NCI-H69 (cell line): ENCODE results near the gene GPR161.
"Not testable (repeated sequence)": the region's sequence is repeated elsewhere in the genome, so short reads cannot be mapped to it uniquely, and the experiment has no call there.

ENCODE experiments used
- DNase-seq: peaks from one replicate; lab custom pipeline; 2025; lab: John Stamatoyannopoulos, UW

Gene GPR161, protein sequence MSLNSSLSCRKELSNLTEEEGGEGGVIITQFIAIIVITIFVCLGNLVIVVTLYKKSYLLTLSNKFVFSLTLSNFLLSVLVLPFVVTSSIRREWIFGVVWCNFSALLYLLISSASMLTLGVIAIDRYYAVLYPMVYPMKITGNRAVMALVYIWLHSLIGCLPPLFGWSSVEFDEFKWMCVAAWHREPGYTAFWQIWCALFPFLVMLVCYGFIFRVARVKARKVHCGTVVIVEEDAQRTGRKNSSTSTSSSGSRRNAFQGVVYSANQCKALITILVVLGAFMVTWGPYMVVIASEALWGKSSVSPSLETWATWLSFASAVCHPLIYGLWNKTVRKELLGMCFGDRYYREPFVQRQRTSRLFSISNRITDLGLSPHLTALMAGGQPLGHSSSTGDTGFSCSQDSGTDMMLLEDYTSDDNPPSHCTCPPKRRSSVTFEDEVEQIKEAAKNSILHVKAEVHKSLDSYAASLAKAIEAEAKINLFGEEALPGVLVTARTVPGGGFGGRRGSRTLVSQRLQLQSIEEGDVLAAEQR

GRCh38 chr1:168136709-168137514, at the start of gene GPR161:
Gene GPR161 (minus strand): TSS chr1:168136930. CDS start chr1:168104850, 32,080 bp downstream.
- DNase-seq: peak; percentile 72

DNA sequence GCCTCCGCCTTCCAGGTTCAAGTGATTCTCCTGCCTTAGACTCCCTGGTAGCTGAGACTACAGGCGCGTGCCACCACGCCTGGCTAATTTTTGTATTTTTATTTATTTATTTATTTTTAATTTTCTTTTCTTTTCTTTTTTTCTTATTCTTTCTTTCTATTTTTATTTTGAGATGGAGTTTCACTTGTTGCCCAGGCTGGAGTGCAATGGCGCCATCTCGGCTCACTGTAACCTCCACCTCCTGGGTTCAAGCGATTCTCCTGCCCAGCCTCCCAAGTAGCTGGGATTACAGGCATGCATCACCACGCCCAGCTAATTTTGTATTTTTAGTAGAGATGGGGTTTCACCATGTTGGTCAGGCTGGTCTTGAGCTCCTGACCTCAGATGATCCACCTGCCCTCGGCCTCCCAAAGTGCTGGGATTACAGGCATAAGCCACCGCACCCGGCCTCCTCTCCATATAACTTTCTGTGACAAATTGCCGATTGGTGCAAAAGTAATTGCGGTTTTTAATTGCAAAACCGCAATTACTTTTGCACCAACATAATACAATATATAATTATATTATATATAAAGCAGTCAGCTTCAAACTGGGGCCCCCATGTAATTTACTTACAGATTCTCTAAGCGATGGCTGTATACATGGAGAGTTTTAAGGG, 44.5 kb upstream of the GPR161 start:
- DNase-seq: not testable (repeated sequence)

DNA sequence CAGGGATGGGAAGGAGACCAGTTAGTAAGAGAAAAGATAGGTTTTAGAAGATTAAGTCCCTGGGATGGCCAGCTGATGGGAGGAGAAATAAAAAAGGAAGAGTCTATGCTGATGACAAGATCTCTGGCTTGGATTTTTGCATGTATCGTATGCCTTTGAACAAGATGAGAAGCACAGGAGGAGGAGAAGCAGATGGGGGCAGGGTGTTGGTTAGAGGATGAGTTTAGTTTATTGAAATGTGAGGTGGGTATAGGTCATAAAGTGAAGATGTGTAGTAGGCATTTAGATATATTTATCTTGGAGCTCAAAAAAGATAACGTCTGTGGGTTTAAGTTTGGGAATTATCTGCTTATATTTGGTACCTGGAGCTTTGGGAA, 43.4 kb upstream of the GPR161 start:
- DNase-seq: no peak

GRCh38 chr1:168179438-168180147, 42.9 kb upstream of the GPR161 start:
- peak; percentile 56 for DNase-seq

- DNase-seq: peak; percentile 99
Observed at GRCh38 chr1:168178638-168179437, 42.1 kb upstream of the GPR161 start, which contains the start of gene TIPRL. Gene TIPRL (plus strand): TSS chr1:168178962. CDS start chr1:168179078, 116 bp downstream.

DNA sequence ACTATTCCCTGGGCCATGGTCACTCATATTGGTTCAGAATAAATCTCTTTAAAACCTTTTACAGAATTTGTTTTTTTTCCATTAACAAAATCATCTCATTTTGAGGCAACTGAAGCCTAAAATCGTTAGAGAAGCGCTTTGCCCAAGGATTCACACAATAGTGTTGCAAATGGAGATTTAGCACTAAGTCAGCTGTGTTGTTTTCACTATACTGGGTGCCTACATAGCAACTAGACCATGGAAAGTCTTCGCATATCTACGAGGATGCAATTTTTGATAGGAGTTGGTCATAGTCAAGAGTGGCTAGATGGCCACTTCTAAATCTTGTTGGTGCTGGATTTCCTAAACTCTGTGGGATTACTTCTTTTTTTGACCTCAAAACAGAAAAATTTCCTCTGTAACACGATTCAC, 41.5 kb upstream of the GPR161 start:
- DNase-seq: no peak

- DNase-seq: no peak
Observed at GRCh38 chr1:168172250-168172915, 35.7 kb upstream of the GPR161 start.

- peak; percentile 89 for DNase-seq
Observed at GRCh38 chr1:168170564-168171508, 34.1 kb upstream of the GPR161 start.

DNA sequence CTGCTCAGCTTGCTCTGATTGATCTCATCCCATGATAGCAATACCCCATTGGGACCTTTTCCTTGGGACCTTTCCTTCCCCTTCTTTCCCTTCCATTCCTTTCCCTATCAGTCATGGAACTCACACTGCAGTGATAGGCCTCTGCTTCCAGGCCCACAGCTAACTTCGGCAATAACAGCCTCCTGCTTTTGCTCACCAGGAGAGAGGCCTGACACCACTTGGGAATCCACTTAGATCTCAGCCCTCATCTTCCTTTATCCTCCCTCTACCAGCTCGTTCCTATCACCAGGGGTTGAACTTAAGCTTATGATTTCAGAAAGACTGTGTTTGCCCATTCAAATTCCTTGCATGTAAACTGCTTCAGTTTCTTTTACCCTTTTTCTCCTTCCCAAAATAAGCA, 31.1 kb upstream of the GPR161 start:
- no peak for DNase-seq

DNA sequence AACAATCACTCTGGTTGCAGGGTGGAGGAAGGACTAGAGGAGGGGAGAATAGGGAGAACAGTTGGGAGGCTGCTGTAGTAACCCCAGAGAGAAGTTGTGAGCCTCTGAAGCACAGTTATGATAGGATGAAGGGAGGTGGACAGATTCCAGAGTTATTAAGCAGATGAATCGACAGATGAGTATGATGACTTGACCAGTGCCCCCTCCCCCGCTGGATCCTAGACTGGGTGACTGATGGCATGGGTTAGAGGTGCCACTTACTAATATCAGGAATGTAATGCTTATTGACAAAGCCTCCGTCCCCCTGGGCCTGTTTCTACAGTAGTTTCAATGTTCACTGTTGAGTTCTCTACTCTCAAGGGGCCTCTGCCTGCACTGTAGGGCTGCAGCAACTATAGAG, 28.0 kb upstream of the GPR161 start:
- DNase-seq: no peak

DNA sequence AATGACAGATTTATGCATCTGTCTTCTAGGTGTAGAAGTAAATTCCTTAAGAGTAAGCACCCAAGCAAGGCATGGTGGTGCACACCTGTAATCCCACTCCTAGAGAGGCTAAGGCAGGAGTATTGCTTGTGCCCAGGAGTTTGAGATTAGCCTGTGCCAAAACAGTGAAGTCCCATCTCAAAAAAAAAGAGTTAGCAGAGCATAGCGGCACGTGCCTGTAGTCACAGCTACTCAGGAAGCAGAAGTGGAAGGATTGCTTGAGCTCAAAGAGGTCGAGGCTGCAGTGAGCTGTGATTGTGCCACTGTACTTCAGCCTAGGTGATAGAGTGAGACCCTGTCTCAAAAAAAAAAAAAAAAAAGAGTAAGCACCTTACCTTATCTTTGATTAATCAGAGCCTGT, 26.9 kb upstream of the GPR161 start:
- no peak for DNase-seq

- peak; percentile 83 for DNase-seq
Observed at GRCh38 chr1:168161459-168161858, 24.7 kb upstream of the GPR161 start.

GRCh38 chr1:168159979-168160378, 23.2 kb upstream of the GPR161 start:
- no peak for DNase-seq

DNA sequence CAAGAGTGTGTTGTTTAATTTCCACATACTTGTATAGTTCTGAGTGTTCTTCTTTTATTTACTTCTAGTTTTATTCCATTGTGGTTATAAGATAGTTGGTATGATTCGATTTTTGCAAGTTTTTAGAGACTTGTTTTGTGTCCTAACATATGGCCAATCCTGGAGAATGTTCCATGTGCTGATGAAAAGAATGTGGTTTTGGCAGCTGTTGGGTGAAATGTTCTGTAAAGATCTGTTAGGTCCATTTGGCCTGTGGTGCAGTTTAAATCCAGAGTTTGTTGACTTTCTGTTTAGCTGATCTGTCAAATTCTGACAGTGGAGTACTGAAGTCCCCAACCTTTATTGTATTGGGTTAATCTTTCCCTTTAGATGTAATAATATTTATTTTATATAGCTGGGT, 22.5 kb upstream of the GPR161 start:
- no peak for DNase-seq

DNA sequence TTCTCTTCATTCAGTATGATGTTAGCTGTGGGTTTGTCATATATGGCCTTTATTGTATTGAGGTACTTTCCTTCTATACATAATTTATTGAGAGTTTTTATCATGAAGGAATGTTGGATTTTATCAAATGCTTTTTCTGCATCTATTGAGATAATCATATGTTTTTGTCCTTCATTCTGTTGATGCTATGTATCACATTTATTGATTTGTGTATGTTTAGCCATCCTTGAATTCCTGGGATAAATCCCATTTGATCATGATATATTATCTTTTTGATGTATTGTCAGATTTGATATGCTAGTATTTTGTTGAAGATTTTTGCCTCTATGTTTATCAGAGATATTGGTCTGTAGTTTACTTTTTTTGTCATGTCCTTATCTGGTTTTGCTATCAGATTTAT, 20.9 kb upstream of the GPR161 start:
- no peak for DNase-seq

DNA sequence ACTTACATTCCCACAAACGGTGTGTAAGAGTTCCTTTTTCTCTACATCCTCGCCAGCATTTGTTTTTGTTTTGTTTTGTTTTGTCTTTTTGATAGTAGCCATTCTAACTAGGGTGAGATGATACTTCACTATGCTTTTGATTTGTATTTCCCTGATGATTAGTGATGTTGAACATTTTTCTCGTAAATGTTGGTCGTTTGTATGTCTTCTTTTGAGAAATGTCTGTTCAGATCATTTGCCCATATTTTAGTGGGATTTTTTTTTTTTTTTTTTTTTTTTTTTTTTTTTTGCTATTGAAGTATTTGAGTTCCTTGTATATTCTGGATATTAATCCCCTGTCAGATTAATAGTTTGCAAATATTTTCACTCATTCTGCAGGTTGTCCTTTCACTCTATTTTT, 19.2 kb upstream of the GPR161 start:
- DNase-seq: no peak

GRCh38 chr1:168154707-168155106, 18.0 kb upstream of the GPR161 start:
- DNase-seq: not testable (repeated sequence)

GRCh38 chr1:168151935-168152334, 15.2 kb upstream of the GPR161 start:
- DNase-seq: no peak

DNA sequence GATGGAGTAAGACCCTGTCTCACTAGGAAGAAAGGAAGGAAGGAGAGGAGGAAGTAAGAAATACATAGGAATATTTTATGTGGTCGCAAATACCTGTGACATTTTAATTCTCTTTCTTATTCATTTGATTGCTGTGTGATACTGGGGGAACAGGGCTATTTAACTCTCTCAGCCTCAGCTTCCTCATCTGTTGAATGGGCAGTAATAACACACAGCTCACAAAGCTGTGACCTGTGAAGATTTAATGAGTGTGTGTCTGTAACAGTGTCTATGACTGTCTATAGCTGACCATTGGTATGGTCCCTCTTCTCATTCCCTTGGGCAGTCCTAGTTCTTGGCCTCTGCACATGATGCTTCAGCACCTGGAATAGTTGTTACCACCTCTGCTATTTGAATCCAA, 13.6 kb upstream of the GPR161 start:
- DNase-seq: no peak
